CD14-positive monocyte (primary cell): Measurements from ENCODE around the gene GNAL. TPM values are rescaled to one million over a fixed set of nuclear protein-coding genes. Genes with fewer than 3 reads are reported as not detected.

ENCODE experiments used
- DNase-seq, 3 donors: peaks; one replicate each; pipeline ENCODE4 v3.0.0-alpha.2; 2011 to 2022
- H2AFZ ChIP-seq: 2 replicates; pipeline ENCODE4 v1.6.0; 2012; ENCODE audit warnings: mild to moderate bottlenecking, low read depth, low read length, inconsistent platforms; ENCODE audit not compliant: insufficient read depth, poor library complexity, severe bottlenecking
- H3K27ac ChIP-seq, 2 donors: 1 replicate in 1 of 2; 2 replicates in 1 of 2; pipeline ENCODE4 v1.5.1; 2012 to 2013; ENCODE audit warnings: low read length in 2 of 2, control low read depth in 1 of 2, inconsistent platforms in 1 of 2, low read depth in 1 of 2, mild to moderate bottlenecking in 1 of 2
- H3K27me3 ChIP-seq, 2 donors: one replicate each; pipeline versions ENCODE4 v1.6.0 to v1.6.1; 2011 to 2013; ENCODE audit warnings: low read length in 2 of 2; ENCODE audit not compliant: control insufficient read depth in 2 of 2, insufficient read depth in 2 of 2
- H3K36me3 ChIP-seq, 2 donors: replicated peaks in 1 of 2; 1 replicate in 1 of 2; 2 replicates in 1 of 2; pipeline versions ENCODE4 v1.5.1 to v1.6.1; 2012 to 2013; ENCODE audit warnings: low read length in 2 of 2, control low read depth in 1 of 2, inconsistent platforms in 1 of 2, mild to moderate bottlenecking in 1 of 2; ENCODE audit not compliant: insufficient read depth in 2 of 2, control insufficient read depth in 1 of 2
- H3K4me1 ChIP-seq, 2 donors: 1 replicate in 1 of 2; 2 replicates in 1 of 2; pipeline versions ENCODE4 v1.5.1 to v1.6.1; 2012 to 2013; ENCODE audit warnings: low read length in 2 of 2, control low read depth in 1 of 2, inconsistent platforms in 1 of 2, mild to moderate bottlenecking in 1 of 2, moderate library complexity in 1 of 2; ENCODE audit not compliant: insufficient read depth in 2 of 2, control insufficient read depth in 1 of 2
- H3K4me2 ChIP-seq: replicated peaks from 2 replicates; pipeline ENCODE3; 2012; ENCODE audit warnings: low read length, moderate library complexity, mild to moderate bottlenecking; ENCODE audit not compliant: poor library complexity, severe bottlenecking; ENCODE audit errors: extremely low read depth
- H3K4me3 ChIP-seq, 3 experiments: fragments of 200-600 bp in 1 of 3; sonication (generic) in 1 of 3; replicated peaks in 1 of 3; 1 replicate in 2 of 3; 2 replicates in 1 of 3; pipeline ENCODE4 v1.5.1; 2011 to 2013; ENCODE audit warnings: low read length in 3 of 3, mild to moderate bottlenecking in 3 of 3, control low read depth in 2 of 3, low read depth in 2 of 3, inconsistent platforms in 1 of 3, moderate library complexity in 1 of 3
- H3K79me2 ChIP-seq: 2 replicates; pipeline ENCODE4 v1.6.0; 2012; ENCODE audit warnings: mild to moderate bottlenecking, control low read depth, inconsistent platforms, low read length, moderate library complexity; ENCODE audit not compliant: insufficient read depth
- H3K9ac ChIP-seq: 2 replicates; pipeline ENCODE4 v1.6.0; 2017; ENCODE audit warnings: low read length, mild to moderate bottlenecking; ENCODE audit not compliant: insufficient read depth, poor library complexity, severe bottlenecking
- H3K9me3 ChIP-seq, 2 donors: replicated peaks in 1 of 2; 1 replicate in 1 of 2; 2 replicates in 1 of 2; pipeline versions ENCODE4 v1.5.1 to v1.6.1; 2012 to 2013; ENCODE audit warnings: low read length in 2 of 2, control low read depth in 1 of 2; ENCODE audit not compliant: control insufficient read depth in 1 of 2, insufficient read depth in 1 of 2
- H4K20me1 ChIP-seq: 2 replicates; pipeline ENCODE4 v1.6.0; 2012; ENCODE audit warnings: mild to moderate bottlenecking, low read length, control low read depth, moderate library complexity; ENCODE audit not compliant: insufficient read depth
- H3K27ac Mint-ChIP-seq, 7 donors: one replicate each; pipeline ENCODE4 v1.8.0; 2020; ENCODE audit warnings: mild to moderate bottlenecking in 7 of 7, mixed read lengths in 7 of 7, moderate library complexity in 6 of 7, inconsistent platforms in 2 of 7
- H3K27me3 Mint-ChIP-seq, 3 donors: one replicate each; pipeline ENCODE4 v1.8.0; 2021 to 2022; ENCODE audit warnings: low read depth in 3 of 3, mild to moderate bottlenecking in 3 of 3, mixed read lengths in 3 of 3, moderate library complexity in 3 of 3, inconsistent platforms in 1 of 3
- H3K36me3 Mint-ChIP-seq, 2 donors: one replicate each; pipeline ENCODE4 v1.8.0; 2020; ENCODE audit warnings: mixed read lengths in 2 of 2, inconsistent platforms in 1 of 2, mild to moderate bottlenecking in 1 of 2
- H3K4me1 Mint-ChIP-seq: one replicate; pipeline ENCODE4 v1.8.0; 2020; ENCODE audit warnings: mild to moderate bottlenecking, mixed read lengths
- H3K4me3 Mint-ChIP-seq, 2 donors: one replicate each; pipeline ENCODE4 v1.8.0; 2020; ENCODE audit warnings: mild to moderate bottlenecking in 2 of 2, mixed read lengths in 2 of 2, moderate library complexity in 1 of 2
- H3K9me3 Mint-ChIP-seq, 7 donors: one replicate each; pipeline ENCODE4 v1.8.0; 2020 to 2022; ENCODE audit warnings: mixed read lengths in 7 of 7, mild to moderate bottlenecking in 6 of 7, moderate library complexity in 6 of 7, inconsistent platforms in 2 of 7
- CTCF ChIP-seq: fragments of 200-600 bp; IDR thresholded peaks from one replicate; pipeline ENCODE4 v1.8.0; 2022; ENCODE audit warnings: antibody characterized with exemption, mild to moderate bottlenecking
- WGBS: methylation state at CpG from one replicate; pipeline ENCODE4 v1.1.5; 2013; ENCODE audit warnings: missing lambda C conversion rate; ENCODE audit not compliant: insufficient coverage; 5-methylcytosine and 5-hydroxymethylcytosine counted together
- intact Hi-C, 2 donors: fragments of 100-400 bp; cut with micrococcal nuclease; formaldehyde crosslinking; loops; one replicate each; pipeline versions ENCODE4 v1.15.0 to v1.15.1; 2023
- polyA plus RNA-seq, 3 donors: library from polyadenylated mRNA; depleted of rRNA in 1 of 3; unstranded in 2 of 3; stranded (reverse) in 1 of 3; fragments of 300-500 nt in 2 of 3; fragments of >200 nt in 1 of 3; fragmentation: Illumina TruSeq in 2 of 3; gene quantifications; 1 replicate in 2 of 3; 2 replicates in 1 of 3; pipeline ENCODE4 v1.2.3, GENCODE V29; 2012 to 2021

GNAL gene
- polyA plus RNA-seq, 3 donors: 0.01 to 0.03 TPM; not detected in 1

- intact Hi-C loops: no loop called here
- 75% methylated on average over 8 of the region's 10 CpGs for WGBS
- H3K27me3 ChIP-seq: no peaks in the 10 kb centered on the region
- no peaks in the 10 kb centered on the region for H3K4me1 Mint-ChIP-seq
- no peaks in the 10 kb centered on the region for H3K9me3 Mint-ChIP-seq
- H3K4me2 ChIP-seq: no peak overlapping the region
- no peaks in the 10 kb centered on the region for H3K4me1 ChIP-seq
- no peaks in the 10 kb centered on the region for H3K36me3 Mint-ChIP-seq
- no peak for TF ChIP-seq CTCF
- DNase-seq: no peak
- H3K9me3 ChIP-seq: no peaks in the 10 kb centered on the region
- H3K79me2 ChIP-seq: no peaks in the 10 kb centered on the region
- H3K4me3 ChIP-seq: no peak overlapping the region
- H3K36me3 ChIP-seq: no peaks in the 10 kb centered on the region
- H3K27ac ChIP-seq: no peak overlapping the region
- H3K27ac Mint-ChIP-seq: no peak overlapping the region
- no peak overlapping the region for H3K4me3 Mint-ChIP-seq
- H3K27me3 Mint-ChIP-seq: peaks cover 3 to 13% (median 5%) of the 10 kb centered on the region in 3 donors
- H3K9ac ChIP-seq: no peak overlapping the region
- H4K20me1 ChIP-seq: no peaks in the 10 kb centered on the region
- H2AFZ ChIP-seq: no peak overlapping the region
These were observed 20.5 kb upstream of the GNAL start for GRCh38 chr18:11668441-11669169.

- H3K36me3 ChIP-seq: no peaks in the 10 kb centered on the region
- no peak for TF ChIP-seq CTCF
- no peak overlapping the region for H3K27ac ChIP-seq
- no peaks in the 10 kb centered on the region for H3K4me1 Mint-ChIP-seq
- H3K79me2 ChIP-seq: no peaks in the 10 kb centered on the region
- no peaks in the 10 kb centered on the region for H3K9me3 Mint-ChIP-seq
- H3K4me3 ChIP-seq: no peak overlapping the region
- no peak for DNase-seq
- H3K9ac ChIP-seq: no peak overlapping the region
- H3K9me3 ChIP-seq: no peaks in the 10 kb centered on the region
- 84% methylated on average over 14 of the region's 14 CpGs for WGBS
- H3K27me3 Mint-ChIP-seq: peaks cover 3 to 19% (median 6%) of the 10 kb centered on the region in 3 donors
- H3K27me3 ChIP-seq: no peaks in the 10 kb centered on the region
- H3K36me3 Mint-ChIP-seq: no peaks in the 10 kb centered on the region
- H4K20me1 ChIP-seq: no peaks in the 10 kb centered on the region
- H3K4me2 ChIP-seq: no peak overlapping the region
- intact Hi-C loops: no loop called here
- H2AFZ ChIP-seq: no peak overlapping the region
- H3K4me3 Mint-ChIP-seq: no peak overlapping the region
- H3K4me1 ChIP-seq: no peaks in the 10 kb centered on the region
- no peak overlapping the region for H3K27ac Mint-ChIP-seq
These were observed 19.7 kb upstream of the GNAL start for GRCh38 chr18:11669271-11669947.
